ENCODE measurements around the gene EHD4.

GRCh38 chr15:41903782-41904181 lies 68.6 kb downstream of the EHD4 start:
- TF ChIP-seq CTCF (IDR thresholded peaks at IDR 0.05) (no peak), EP300 (IDR thresholded peaks at IDR 0.05) (no peak)

Measured in ovary (tissue), 3 donors.